Cardiac fibroblast (primary cell): ENCODE results near the gene TSPAN18.

ENCODE experiments used
- DNase-seq, 2 donors: peaks; one replicate each; pipeline versions ENCODE4 v3.0.0 to v3.0.0-alpha.2; 2010; ENCODE audit warnings: low read depth in 2 of 2
- H3K4me3 ChIP-seq, 2 donors: replicated peaks in 1 of 2; 1 replicate in 1 of 2; 2 replicates in 1 of 2; pipeline ENCODE4 v1.5.1; 2011; ENCODE audit warnings: low read depth in 2 of 2, low read length in 2 of 2, mild to moderate bottlenecking in 2 of 2, moderate library complexity in 1 of 2
- TF ChIP-seq, protein P1 (sequence below): IDR thresholded peaks from one replicate; pipeline ENCODE4 v1.5.1; 2011; ENCODE audit warnings: low read depth, mild to moderate bottlenecking, low read length, inconsistent platforms

Gene TSPAN18

DNA sequence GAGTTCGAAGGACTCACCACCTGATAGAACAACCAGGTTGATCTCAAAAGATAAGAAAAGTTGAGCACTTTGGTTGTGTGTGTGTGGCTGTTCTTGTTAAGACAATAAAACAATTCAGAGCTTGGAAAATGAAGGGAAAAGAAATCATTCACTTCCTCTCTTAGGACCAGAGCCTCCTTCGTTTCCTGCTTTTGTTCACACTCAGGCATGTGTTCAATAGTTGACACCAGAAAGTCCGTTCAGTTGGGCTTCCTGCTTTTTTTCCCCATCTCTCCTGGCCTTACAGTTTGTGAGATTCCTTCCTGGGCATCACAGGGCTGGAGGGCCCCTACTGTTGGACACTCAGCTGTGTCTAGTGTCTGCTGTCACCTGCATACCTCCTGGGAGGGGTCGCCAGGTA, 48.0 kb downstream of the TSPAN18 start:
- H3K4me3 ChIP-seq, result no peak overlapping the region
- TF ChIP-seq, protein P1, sequence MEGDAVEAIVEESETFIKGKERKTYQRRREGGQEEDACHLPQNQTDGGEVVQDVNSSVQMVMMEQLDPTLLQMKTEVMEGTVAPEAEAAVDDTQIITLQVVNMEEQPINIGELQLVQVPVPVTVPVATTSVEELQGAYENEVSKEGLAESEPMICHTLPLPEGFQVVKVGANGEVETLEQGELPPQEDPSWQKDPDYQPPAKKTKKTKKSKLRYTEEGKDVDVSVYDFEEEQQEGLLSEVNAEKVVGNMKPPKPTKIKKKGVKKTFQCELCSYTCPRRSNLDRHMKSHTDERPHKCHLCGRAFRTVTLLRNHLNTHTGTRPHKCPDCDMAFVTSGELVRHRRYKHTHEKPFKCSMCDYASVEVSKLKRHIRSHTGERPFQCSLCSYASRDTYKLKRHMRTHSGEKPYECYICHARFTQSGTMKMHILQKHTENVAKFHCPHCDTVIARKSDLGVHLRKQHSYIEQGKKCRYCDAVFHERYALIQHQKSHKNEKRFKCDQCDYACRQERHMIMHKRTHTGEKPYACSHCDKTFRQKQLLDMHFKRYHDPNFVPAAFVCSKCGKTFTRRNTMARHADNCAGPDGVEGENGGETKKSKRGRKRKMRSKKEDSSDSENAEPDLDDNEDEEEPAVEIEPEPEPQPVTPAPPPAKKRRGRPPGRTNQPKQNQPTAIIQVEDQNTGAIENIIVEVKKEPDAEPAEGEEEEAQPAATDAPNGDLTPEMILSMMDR, result no peak
- DNase-seq, result no peak

DNA sequence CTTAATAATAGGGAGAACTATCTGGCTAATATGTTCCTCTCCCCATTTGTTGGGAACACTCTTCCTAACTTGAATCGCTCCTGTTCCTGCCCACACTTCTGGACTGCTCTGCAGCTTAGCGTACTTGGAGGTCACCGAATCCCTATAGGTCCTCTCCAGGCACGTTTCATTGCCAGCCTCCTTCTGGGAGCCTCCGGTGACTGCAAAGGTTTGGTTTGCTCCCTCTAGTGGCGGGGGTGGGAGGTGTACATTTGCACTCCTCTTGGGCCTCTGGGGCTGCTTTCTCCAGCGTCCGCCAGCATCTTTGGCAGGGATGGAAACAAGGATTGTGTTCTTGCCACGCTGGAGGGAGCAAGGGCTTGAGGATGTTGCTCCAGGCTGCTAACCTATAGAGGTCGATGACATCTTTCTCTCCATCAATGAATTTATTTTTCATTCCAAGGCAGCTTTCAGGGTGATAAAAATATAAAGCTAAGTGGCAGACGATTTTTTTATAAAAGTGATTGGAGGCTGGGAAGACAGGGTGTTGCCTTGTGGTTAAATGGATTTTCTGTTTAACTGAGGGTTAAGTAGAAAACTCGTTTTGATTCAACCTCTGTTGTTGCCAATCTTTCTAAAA, 48.7 kb downstream of the TSPAN18 start:
- peak; percentile 47 for DNase-seq
- no peak overlapping the region for H3K4me3 ChIP-seq

DNA sequence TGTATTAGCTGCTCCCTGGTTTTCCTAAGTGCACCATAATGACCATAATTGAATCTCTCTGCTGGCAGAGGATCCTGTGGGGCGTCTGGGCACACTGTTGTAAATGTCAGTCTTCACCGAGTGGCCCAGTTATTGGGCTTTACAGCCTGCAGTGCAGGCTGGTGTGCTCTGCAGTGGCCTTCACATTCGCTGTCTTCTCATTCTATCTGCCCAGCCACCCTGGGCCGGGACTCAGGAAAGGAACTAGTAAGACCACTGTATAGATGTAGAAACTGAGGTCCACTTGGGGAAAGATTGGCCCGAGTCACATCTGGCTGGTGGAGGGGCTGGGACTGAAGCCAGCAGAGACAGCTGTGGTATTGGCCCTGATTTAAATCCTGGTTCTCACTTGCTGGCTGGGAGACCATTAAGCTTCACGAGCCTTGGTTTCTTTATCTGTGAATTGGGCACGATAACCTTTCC, 49.3 kb downstream of the TSPAN18 start:
- H3K4me3 ChIP-seq, result no peak overlapping the region
- no peak for DNase-seq
- TF ChIP-seq, protein P1, result no peak

More for the DNA sequence above, 48.7 kb downstream of the TSPAN18 start:
- TF ChIP-seq, protein P1, result peak; percentile 79

- DNase-seq, result no peak
- TF ChIP-seq, protein P1, result no peak
- no peak overlapping the region for H3K4me3 ChIP-seq
Observed at GRCh38 chr11:44776551-44777208, 49.9 kb downstream of the TSPAN18 start.

- TF ChIP-seq, protein P1, result no peak
- H3K4me3 ChIP-seq, result no peak overlapping the region
- no peak for DNase-seq
Observed at GRCh38 chr11:44777209-44778194, 50.7 kb downstream of the TSPAN18 start.

GRCh38 chr11:44778195-44779100, 51.7 kb downstream of the TSPAN18 start:
- TF ChIP-seq, protein P1, result no peak
- H3K4me3 ChIP-seq, result no peak overlapping the region
- no peak for DNase-seq
